Measurements from ENCODE around the gene NVL.
"Not testable (repeated sequence)": the region's sequence is repeated elsewhere in the genome, so short reads cannot be mapped to it uniquely, and the experiment has no call there.

NVL gene

DNA sequence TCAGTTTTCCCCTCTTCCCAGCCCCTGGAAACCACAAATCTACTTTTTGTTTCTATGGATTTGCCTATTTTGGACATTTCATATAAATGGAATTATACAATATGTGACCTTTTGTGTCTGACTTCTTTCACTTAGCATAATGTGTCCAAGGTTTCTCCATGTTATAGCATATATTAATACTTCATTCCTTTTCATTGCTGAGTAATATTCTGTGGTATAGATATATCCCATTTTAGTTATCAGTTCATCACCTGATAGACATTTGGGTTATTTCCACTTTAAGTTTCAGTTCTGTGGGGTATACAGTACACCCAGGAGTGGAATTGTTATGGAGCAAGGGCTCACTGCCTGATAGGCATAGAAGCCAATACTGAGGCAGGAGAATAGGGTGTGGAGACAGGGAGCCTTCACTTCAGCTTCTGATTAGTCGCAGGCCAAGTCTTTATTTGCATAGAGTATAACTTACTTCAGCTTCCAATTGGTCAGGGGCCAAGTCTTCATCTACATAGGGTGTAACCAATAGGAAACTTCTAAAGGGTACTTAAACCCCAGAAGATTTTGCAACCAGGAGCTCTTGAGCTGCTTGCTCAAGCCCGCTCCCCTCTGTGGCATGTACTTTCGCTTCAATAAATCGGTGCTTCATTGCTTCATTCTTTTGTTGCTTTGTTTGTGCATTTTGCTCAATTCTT lies 8.3 kb upstream of the NVL start:
- no peak for DNase-seq (ENCODE audit: low read depth)

DNA sequence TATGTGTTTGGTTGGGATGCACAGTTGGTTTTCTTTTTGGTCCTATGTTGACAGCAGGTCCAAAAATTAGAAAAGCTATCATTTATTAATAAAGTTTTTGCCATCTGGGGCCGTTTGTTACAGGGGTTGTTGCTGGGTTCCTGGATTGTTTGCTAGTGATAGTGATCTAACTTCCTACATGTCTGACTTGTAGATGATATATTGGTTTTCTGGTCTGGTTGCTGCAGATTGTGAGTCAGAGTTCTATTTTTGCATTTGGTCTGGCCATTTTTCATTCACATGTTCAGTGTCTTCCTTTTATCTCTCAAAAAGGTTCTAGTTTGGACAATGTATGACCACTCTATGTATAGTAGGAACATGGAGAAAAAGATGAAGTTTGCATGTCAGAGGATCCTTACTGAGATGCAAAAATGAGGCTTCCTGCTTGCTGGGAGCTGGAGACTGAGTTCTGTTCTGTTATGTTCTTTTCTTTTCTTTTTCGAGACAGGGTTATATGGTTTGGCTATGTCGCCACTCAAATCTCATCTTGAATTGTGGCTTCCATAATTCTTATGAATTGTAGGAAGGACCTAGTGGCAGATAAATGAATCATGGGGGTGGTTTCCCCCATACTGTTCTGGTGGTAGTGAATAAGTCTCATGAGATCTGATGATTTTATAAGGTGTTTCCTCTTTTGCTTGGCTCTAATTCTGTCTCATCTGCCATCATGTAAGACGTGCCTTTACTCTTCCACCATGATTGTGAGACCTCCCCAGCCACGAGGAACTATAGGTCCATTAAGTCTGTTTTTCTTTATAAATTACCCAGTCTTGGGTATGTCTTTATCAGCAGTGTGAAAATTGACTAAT lies 4.2 kb upstream of the NVL start:
- no peak for DNase-seq (ENCODE audit: low read depth)

- no peak for DNase-seq (ENCODE audit: low read depth)
Measured at GRCh38 chr1:224333309-224333926, 3.4 kb upstream of the NVL start.

- DNase-seq (ENCODE audit: low read depth): no peak
Measured at GRCh38 chr1:224331824-224332223, 1.9 kb upstream of the NVL start.

GRCh38 chr1:224331326-224331725 lies 1.4 kb upstream of the NVL start:
- no peak for DNase-seq (ENCODE audit: low read depth)

DNA sequence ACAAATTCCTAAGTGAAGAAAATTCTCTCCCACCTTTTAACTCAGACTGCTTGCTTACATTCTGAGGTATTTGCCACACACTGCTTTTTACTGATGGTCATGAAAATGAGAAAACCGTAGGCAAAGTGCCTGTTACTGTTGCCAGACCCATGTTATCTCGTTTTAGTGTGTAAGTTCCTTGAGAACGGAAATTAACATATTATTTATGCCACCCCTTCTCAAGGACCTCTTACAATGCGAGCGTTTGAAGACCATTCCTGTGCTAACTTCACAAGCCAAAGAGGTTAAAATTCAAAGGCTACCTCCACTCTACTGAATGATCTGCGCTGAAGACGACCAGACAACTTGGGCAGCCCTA lies 509 bp downstream of the NVL start:
- DNase-seq (ENCODE audit: low read depth): no peak

DNA sequence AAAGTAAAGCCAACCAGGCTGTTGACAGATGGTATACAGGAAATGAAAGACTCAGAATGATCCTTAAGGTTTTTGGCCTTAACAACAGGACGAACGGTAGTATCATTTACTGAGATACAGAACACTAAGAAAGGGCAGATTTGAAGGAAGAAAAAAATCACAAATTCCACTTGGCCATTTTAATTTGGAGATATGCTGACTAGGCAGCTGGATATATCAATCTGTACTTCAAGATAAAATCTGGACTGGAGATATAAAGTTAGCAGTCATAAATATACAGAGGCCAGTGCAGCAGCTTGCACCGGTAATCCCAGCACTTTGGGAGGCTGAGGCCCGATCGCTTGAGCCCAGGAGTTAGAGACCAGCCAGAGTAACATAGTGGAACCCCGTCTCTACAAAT lies 1.3 kb downstream of the NVL start:
- DNase-seq (ENCODE audit: low read depth): no peak

DNA sequence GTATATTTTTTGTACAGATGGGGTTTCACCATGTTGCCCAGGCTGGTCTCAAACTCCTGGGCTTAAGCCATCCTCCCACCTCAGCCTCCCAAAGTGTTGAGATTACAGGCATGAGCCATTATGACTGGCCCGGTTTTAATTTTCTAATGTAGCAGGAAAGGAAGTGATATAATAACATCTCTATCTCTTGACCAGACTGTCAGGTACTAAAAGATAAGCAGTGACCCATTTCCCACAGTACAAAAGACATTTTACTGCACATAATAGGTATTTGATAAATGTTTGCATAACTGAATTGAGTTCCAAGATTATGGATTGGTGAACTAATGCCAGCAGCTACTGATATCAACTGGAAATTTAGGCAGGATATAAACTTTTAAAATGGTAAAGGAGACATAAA lies 4.0 kb downstream of the NVL start:
- DNase-seq (ENCODE audit: low read depth): no peak

DNA sequence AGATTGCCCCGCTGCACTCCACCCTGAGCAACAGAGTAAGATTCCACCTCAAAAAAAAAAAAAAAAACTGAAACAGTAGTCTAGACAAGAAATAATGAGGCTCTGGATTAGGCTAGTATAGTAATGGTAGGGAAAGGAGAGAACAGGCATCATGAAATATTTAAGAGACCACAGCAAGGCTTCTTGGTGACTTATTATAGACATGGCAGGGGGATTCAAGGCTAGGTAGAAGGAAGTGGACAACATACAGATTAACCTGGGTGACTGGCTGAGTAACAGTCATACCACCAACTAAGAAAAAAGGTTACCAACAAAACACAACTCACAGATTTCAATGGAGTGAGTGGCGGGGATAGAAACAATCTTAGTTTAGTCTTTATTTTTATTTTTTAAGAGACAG lies 8.3 kb downstream of the NVL start:
- DNase-seq (ENCODE audit: low read depth): no peak

DNA sequence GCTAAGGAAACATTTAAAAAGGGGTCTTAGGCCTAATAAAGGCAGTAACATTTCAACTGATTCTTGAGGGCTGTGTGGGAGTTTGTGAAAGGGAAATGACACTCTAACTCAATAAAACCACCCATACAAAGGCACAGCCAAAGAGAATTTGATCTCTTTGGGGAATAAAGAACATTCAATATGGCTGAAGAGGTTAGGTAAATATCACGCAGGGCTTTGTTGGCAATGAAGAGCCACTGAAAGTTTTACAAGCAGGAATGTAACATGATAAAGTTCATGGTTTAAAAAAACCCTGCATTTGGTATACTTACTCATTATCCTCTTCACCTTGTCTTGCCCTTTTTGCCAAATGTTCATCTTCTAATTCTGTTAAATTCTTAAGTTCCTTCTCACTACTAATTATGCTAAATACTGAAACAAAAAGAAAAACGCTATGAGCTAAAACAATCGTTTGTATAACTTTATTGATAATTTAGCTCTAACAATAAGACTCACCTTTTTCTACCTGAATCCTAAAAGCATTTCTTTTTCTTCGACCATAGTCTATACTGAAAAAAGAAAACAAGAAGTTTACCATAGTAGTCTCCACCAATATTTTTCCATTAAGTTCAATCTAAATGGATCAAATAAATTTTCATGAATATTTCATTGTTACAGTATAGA lies 12.5 kb downstream of the NVL start:
- no peak for DNase-seq (ENCODE audit: low read depth)

DNA sequence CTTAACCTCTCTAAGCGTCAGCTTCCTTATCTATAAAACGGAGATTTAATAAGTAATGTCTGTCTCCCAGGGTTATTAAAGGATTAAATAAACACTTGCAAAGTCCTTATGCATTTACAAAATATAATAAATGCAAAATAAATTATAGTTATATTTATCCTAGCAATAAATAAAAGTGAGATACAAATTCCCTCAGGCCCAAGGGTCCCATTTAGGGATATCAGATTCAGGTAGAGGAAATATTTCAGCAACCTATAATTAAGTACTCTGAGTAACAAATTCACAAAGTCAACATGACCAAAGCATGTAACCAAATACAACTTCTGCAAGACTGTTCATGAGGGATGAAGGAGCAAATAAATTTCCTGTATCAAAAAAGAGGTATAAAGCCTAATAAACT lies 17.9 kb downstream of the NVL start:
- no peak for DNase-seq (ENCODE audit: low read depth)

DNA sequence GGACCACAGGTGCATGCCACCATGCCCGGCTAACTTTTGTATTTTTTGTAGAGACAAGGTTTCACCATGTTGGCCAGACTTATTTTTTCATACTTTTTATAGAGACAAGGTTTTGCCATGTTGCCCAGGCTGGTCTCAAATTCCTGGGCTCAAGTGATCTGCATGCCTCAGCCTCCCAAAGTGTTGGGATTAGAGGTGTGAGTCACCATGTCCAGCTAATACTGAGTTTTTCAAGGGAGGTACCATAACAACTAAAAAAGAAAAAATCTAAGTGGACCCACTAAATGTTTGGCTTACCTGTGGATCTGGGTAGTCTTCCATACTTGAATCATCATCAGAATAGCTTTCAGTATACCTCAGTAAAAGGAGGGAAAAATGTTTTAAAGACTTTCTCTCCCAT lies 18.5 kb downstream of the NVL start:
- not testable (repeated sequence) for DNase-seq (ENCODE audit: low read depth)

- DNase-seq (ENCODE audit: low read depth): no peak
Measured at GRCh38 chr1:224308064-224308463, 21.9 kb downstream of the NVL start.

DNA sequence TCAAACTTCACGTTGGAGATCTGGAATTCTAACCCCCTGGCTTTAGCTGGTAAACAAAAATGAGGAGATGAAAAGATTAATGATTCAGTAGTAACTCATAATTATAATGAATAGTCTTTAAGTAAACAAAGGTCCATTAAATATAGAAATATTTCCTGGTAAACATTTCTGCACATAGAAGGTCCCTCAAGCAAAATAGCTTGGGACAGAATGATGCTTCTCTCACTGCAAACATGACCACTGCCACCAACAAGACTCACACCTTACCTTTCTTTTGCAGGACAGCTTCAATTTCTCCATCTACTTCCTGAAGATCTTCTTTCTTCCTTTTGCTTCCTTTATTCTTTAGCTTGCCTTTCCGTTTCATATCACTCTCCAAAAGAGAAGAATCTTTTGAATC lies 25.2 kb downstream of the NVL start:
- no peak for DNase-seq (ENCODE audit: low read depth)

DNA sequence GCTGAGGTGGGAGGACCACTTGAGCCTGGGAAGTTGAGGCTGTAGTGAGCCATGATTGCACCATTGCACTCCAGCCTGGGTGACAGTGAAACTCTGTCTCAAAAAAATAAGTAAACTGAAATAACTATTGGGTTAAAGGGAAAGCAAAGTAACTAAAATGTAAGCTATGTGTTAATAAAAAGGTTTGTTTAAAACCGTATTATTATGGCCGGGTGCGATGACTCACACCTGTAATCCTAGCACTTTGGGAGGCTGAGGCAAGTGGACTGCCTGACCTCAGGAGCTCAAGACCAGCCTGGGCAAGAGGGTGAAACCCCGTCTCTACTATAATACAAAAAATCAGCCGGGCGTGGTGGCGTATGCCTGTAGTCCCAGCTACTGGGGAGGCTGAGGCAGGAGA lies 27.0 kb downstream of the NVL start:
- no peak for DNase-seq (ENCODE audit: low read depth)

GRCh38 chr1:224301391-224301790 lies 28.6 kb downstream of the NVL start:
- DNase-seq (ENCODE audit: low read depth): no peak

- DNase-seq (ENCODE audit: low read depth): no peak
Measured at GRCh38 chr1:224300346-224300745, 29.6 kb downstream of the NVL start.

DNA sequence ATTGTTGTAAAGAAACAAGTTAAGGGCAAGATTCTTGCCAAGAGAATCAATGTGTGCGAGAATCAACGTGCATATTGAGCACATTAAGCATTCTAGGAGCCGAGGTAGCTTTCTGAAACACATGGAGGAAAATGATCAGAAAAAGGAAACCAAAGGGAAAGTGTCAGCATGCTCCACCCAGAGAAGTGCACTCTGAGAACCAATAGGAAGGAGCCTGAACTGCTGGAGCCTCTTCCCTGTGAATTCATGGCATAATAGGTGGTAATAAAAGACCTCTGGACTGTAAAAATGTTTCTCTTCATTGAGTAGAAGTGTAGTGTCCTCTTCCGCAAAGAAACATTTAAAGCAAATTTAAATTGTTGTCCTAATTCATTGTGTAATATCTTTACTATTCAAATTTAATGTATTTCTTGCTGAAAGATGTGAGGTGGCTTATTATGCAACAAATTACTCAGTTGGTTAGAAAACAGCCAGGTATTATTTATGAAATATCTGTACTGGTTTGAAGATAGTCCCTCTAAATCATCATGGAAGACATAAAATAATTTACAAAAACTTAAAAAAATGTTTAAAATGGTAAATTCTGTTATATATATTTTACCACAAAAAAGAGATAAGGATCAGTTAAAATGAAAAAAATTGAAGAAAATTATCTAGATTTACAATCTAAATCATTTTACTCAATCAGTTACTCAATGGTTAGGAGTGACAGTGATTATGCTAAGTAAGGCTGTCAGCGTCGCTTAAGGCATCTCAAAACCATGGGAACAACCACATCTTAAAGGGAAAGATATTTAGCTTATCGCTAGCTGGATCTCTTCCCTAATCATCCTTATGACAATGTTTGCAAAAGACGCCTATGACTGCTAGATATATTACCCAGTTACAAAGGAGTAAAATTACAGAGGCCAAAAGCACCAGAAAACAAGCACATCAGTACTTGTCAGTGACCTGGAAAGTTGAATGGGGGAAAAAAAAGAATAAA lies 31.3 kb downstream of the NVL start:
- no peak for DNase-seq (ENCODE audit: low read depth)

- no peak for DNase-seq (ENCODE audit: low read depth)
Measured at GRCh38 chr1:224294775-224295174, 35.2 kb downstream of the NVL start.

GRCh38 chr1:224292419-224292818 lies 37.6 kb downstream of the NVL start:
- DNase-seq (ENCODE audit: low read depth): no peak

GRCh38 chr1:224289396-224289795 lies 40.6 kb downstream of the NVL start:
- DNase-seq (ENCODE audit: low read depth): no peak

- no peak for DNase-seq (ENCODE audit: low read depth)
Measured at GRCh38 chr1:224287714-224288113, 42.3 kb downstream of the NVL start.

Data from T-helper 22 cell (primary cell).